GM12865 (cell line): ENCODE results near the gene ZIC1.

Experiments used
- DNase-seq: peaks from one replicate; pipeline ENCODE4 v3.0.0; 2010; ENCODE audit warnings: low read depth
- H3K4me3 ChIP-seq: 2 replicates; pipeline ENCODE4 v1.5.1; 2011; ENCODE audit warnings: mild to moderate bottlenecking, low read depth, low read length, control low read depth
- TF ChIP-seq, protein P1 (sequence below): IDR thresholded peaks from 2 replicates; pipeline ENCODE4 v1.5.1; 2011; ENCODE audit warnings: low read length, control low read depth, low read depth, inconsistent platforms; ENCODE audit not compliant: insufficient read depth; ENCODE audit errors: missing control alignments

Gene ZIC1

DNA sequence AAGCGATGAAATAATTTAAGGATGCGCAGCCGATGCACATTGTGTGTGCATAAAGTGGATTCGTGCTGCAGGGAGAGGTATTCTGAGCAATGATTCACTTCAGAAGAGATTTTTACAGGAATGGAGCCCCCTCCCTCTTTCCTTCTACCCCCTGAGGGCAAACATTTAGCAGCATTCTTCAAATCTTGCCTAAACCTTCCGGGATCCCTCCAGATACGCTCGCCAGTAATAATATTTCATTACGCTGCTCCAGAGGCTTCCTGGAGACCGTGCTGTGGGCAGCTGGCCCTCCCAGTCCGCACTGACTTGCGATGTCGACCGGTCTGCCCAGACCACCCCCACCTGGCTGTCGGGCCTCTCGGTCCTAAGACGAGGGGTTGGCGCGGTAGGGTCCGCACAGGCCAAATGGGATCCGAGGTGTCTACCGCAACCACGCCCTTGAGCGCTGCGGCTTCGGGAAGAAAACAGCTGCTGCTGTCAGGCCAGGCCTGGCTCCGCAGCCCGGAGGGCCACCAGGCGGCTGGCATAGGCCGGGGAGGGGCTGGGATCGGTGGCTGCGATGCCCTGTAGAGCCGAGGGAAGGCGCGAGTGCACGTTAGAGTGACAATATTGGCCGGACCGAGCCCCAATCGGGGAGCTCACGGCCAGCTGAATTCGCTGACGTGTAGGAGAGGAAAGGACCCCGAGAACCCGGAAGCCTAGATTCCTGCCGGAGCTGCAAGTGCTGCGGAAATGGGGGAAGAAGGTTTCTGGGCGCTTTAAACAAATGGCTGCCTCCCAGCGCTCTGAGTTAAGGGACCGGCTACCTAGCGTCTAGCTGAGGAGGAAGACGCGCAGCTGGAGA is 17.2 kb upstream of the ZIC1 start:
- no peak overlapping the region for H3K4me3 ChIP-seq
- TF ChIP-seq, protein P1, sequence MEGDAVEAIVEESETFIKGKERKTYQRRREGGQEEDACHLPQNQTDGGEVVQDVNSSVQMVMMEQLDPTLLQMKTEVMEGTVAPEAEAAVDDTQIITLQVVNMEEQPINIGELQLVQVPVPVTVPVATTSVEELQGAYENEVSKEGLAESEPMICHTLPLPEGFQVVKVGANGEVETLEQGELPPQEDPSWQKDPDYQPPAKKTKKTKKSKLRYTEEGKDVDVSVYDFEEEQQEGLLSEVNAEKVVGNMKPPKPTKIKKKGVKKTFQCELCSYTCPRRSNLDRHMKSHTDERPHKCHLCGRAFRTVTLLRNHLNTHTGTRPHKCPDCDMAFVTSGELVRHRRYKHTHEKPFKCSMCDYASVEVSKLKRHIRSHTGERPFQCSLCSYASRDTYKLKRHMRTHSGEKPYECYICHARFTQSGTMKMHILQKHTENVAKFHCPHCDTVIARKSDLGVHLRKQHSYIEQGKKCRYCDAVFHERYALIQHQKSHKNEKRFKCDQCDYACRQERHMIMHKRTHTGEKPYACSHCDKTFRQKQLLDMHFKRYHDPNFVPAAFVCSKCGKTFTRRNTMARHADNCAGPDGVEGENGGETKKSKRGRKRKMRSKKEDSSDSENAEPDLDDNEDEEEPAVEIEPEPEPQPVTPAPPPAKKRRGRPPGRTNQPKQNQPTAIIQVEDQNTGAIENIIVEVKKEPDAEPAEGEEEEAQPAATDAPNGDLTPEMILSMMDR, result no peak
- no peak for DNase-seq

DNA sequence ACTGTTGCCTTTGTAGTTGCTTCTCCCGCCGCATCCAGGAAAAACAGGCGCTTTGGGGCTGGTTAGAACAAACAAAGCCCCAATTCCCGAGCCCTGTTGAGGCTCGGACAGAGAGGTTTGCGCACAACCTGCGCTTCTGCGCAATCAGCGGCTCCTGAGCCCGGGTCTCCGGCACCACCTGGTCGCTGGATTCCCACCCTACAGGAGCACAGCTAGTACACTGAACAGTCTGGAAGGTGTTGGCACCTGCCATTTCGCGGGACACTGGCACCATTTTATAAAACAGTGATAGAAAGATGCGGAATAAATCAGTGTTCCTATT is 16.6 kb upstream of the ZIC1 start:
- H3K4me3 ChIP-seq, result no peak overlapping the region
- TF ChIP-seq, protein P1, result no peak
- no peak for DNase-seq

GRCh38 chr3:147393261-147393942 is 15.8 kb upstream of the ZIC1 start:
- no peak overlapping the region for H3K4me3 ChIP-seq
- no peak for DNase-seq
- TF ChIP-seq, protein P1, result no peak

GRCh38 chr3:147393943-147394883 is 15.0 kb upstream of the ZIC1 start:
- H3K4me3 ChIP-seq, result no peak overlapping the region
- DNase-seq, result no peak
- TF ChIP-seq, protein P1, result no peak

GRCh38 chr3:147394884-147395225 is 14.3 kb upstream of the ZIC1 start:
- H3K4me3 ChIP-seq, result no peak overlapping the region
- TF ChIP-seq, protein P1, result no peak
- DNase-seq, result no peak

GRCh38 chr3:147395899-147396711 is 13.1 kb upstream of the ZIC1 start:
- no peak for DNase-seq
- H3K4me3 ChIP-seq, result no peak overlapping the region
- TF ChIP-seq, protein P1, result no peak
